SK-N-SH (cell line): Measurements from ENCODE around the gene SCARB1. TPM values are rescaled to one million over a fixed set of nuclear protein-coding genes. Genes with fewer than 3 reads are reported as not detected.
A peak's percentile ranks its signal among the peaks of the same experiment; 100 is the strongest.

Experiments
- CTCF ChIA-PET: fragments of 300-600, 350-600 bp; formaldehyde crosslinking; extraction: SDS; loops from one replicate; lab custom pipeline; 2021; lab: Yijun Ruan, JAX
- POLR2A ChIA-PET: fragments of 350-600 bp; sonication (Branson Sonifier 250); formaldehyde crosslinking; extraction: SDS; loops from one replicate; lab custom pipeline; 2020; ENCODE audit warnings: antibody characterized with exemption, inconsistent platforms; lab: Yijun Ruan, JAX
- DNase-seq: peaks from one replicate; pipeline ENCODE4 v3.0.0; 2012
- H2AFZ ChIP-seq: fragments of 200-600 bp; sonication (generic); 2 replicates; pipeline ENCODE4 v1.8.1; 2016; ENCODE audit warnings: antibody characterized with exemption, mild to moderate bottlenecking, low read depth
- H3F3A ChIP-seq: fragments of 200-600 bp; sonication (generic); replicated peaks from 2 replicates; pipeline ENCODE3; 2016; ENCODE audit warnings: antibody characterized with exemption, mild to moderate bottlenecking; ENCODE audit not compliant: insufficient read depth
- H3K27ac ChIP-seq, 2 experiments: fragments of 200-500 bp in 1 of 2; fragments of 200-600 bp in 1 of 2; sonication (Bioruptor generic) in 1 of 2; sonication (generic), shearing (Covaris generic) in 1 of 2; 2 replicates each; pipeline versions ENCODE4 v1.5.1 to v1.6.1; 2014 to 2016; ENCODE audit warnings: low read depth in 2 of 2, inconsistent platforms in 1 of 2, low read length in 1 of 2, mild to moderate bottlenecking in 1 of 2, mixed read lengths in 1 of 2
- H3K27me3 ChIP-seq: fragments of 200-600 bp; sonication (generic), shearing (Covaris generic); 2 replicates; pipeline ENCODE4 v1.6.1; 2016; ENCODE audit warnings: mixed run types; ENCODE audit not compliant: insufficient read depth
- H3K36me3 ChIP-seq, 2 experiments: fragments of 200-500 bp in 1 of 2; fragments of 200-600 bp in 1 of 2; sonication (Bioruptor generic) in 1 of 2; sonication (generic) in 1 of 2; replicated peaks in 1 of 2; 2 replicates each; pipeline versions ENCODE3 to v1.5.1; 2014 to 2016; ENCODE audit warnings: low read length in 1 of 2, mild to moderate bottlenecking in 1 of 2; ENCODE audit not compliant: insufficient read depth in 2 of 2, control insufficient read depth in 1 of 2
- H3K4me1 ChIP-seq, 2 experiments: fragments of 200-500 bp in 1 of 2; fragments of 200-600 bp in 1 of 2; sonication (Bioruptor generic) in 1 of 2; sonication (generic), shearing (Covaris generic) in 1 of 2; 2 replicates each; pipeline versions ENCODE4 v1.5.1 to v1.6.1; 2014 to 2016; ENCODE audit warnings: low read depth in 1 of 2, low read length in 1 of 2, mixed run types in 1 of 2; ENCODE audit not compliant: insufficient read depth in 2 of 2, control insufficient read depth in 1 of 2
- H3K4me2 ChIP-seq: fragments of 200-600 bp; sonication (generic), shearing (Covaris generic); 2 replicates; pipeline ENCODE4 v1.6.1; 2017; ENCODE audit warnings: mixed run types
- H3K4me3 ChIP-seq, 2 experiments: fragments of 200-500 bp in 1 of 2; fragments of 200-600 bp in 1 of 2; sonication (Bioruptor generic) in 1 of 2; sonication (generic), shearing (Covaris generic) in 1 of 2; 2 replicates each; pipeline versions ENCODE4 v1.5.1 to v1.8.1; 2014 to 2016; ENCODE audit warnings: low read depth in 2 of 2, inconsistent platforms in 1 of 2, low read length in 1 of 2, mild to moderate bottlenecking in 1 of 2, mixed read lengths in 1 of 2, moderate library complexity in 1 of 2
- H3K79me2 ChIP-seq: fragments of 200-600 bp; sonication (generic); 2 replicates; pipeline ENCODE4 v1.8.1; 2017; ENCODE audit warnings: mild to moderate bottlenecking; ENCODE audit not compliant: insufficient read depth
- H3K9ac ChIP-seq: fragments of 200-600 bp; sonication (generic); 2 replicates; pipeline ENCODE4 v1.6.1; 2017; ENCODE audit warnings: mixed run types
- H3K9me2 ChIP-seq: fragments of 200-600 bp; sonication (generic); 2 replicates; pipeline ENCODE4 v1.6.1; 2017; ENCODE audit warnings: mixed run types
- H3K9me3 ChIP-seq: fragments of 200-600 bp; sonication (generic); 2 replicates; pipeline ENCODE4 v1.6.1; 2017; ENCODE audit warnings: mixed run types, mild to moderate bottlenecking, moderate library complexity
- H4K20me1 ChIP-seq: fragments of 200-600 bp; sonication (generic); 2 replicates; pipeline ENCODE4 v1.6.1; 2017; ENCODE audit warnings: mild to moderate bottlenecking, mixed run types; ENCODE audit not compliant: insufficient read depth
- CTCF ChIP-seq: fragments of 200-600 bp; sonication (generic); IDR thresholded peaks from 2 replicates; pipeline ENCODE4 v1.6.1; 2017; ENCODE audit warnings: antibody characterized with exemption, mild to moderate bottlenecking, moderate library complexity
- EP300 ChIP-seq, 2 experiments: IDR thresholded peaks; 2 replicates each; pipeline versions ENCODE4 v1.4.0 to v1.6.1; 2012; ENCODE audit warnings: borderline replicate concordance in 1 of 2, low read depth in 1 of 2, low read length in 1 of 2
- FOXM1 ChIP-seq: IDR thresholded peaks from 2 replicates; pipeline ENCODE4 v1.4.0; 2012; ENCODE audit warnings: low read depth, mild to moderate bottlenecking
- GATA2 ChIP-seq: sonication (generic); formaldehyde crosslinking; IDR thresholded peaks from 2 replicates; pipeline ENCODE4 v1.5.0; 2020; ENCODE audit warnings: mild to moderate bottlenecking, missing genetic modification reagents
- IRF3 ChIP-seq: fragments of 150-350 bp; IDR thresholded peaks from 2 replicates; pipeline ENCODE4 v1.6.1; 2016; ENCODE audit warnings: mild to moderate bottlenecking, low read depth, low read length
- NFIC ChIP-seq: IDR thresholded peaks from 2 replicates; pipeline ENCODE4 v1.4.0; 2012; ENCODE audit warnings: borderline replicate concordance
- POLR2AphosphoS5 ChIP-seq: IDR thresholded peaks from 2 replicates; pipeline ENCODE4 v1.6.1; 2012; ENCODE audit warnings: low read depth, low read length
- RAD21 ChIP-seq: IDR thresholded peaks from 2 replicates; pipeline ENCODE4 v1.6.1; 2012; ENCODE audit warnings: mild to moderate bottlenecking, low read length
- REST ChIP-seq: IDR thresholded peaks from 2 replicates; pipeline ENCODE4 v1.6.1; 2012; ENCODE audit warnings: mild to moderate bottlenecking, low read depth, low read length, moderate library complexity
- RFX5 ChIP-seq: IDR thresholded peaks from 2 replicates; pipeline ENCODE4 v1.6.1; 2012; ENCODE audit warnings: mild to moderate bottlenecking, improper control_type of control experiment, low read length
- SIN3A ChIP-seq: IDR thresholded peaks from 2 replicates; pipeline ENCODE4 v1.6.1; 2012; ENCODE audit warnings: low read depth, mild to moderate bottlenecking, low read length, moderate library complexity, borderline replicate concordance
- SMC3 ChIP-seq: IDR thresholded peaks from 2 replicates; pipeline ENCODE4 v1.6.1; 2012; ENCODE audit warnings: low read depth, low read length, improper control_type of control experiment
- USF1 ChIP-seq: IDR thresholded peaks from 2 replicates; pipeline ENCODE4 v1.4.0; 2012; ENCODE audit warnings: low read depth, borderline replicate concordance
- USF2 ChIP-seq: fragments of 150-350 bp; IDR thresholded peaks from 2 replicates; pipeline ENCODE4 v1.6.1; 2017; ENCODE audit warnings: antibody characterized with exemption, low read length, low read depth, borderline replicate concordance
- YY1 ChIP-seq: IDR thresholded peaks from 2 replicates; pipeline ENCODE4 v1.4.0; 2012; ENCODE audit warnings: low read depth, mild to moderate bottlenecking
- WGBS: methylation state at CpG from one replicate; pipeline ENCODE4 v1.1.6; 2017; ENCODE audit warnings: low lambda C conversion rate; 5-methylcytosine and 5-hydroxymethylcytosine counted together
- polyA plus RNA-seq, 3 experiments: library from polyadenylated mRNA; depleted of rRNA; stranded (reverse); fragments of >200 nt; gene quantifications; 2 replicates each; pipeline ENCODE4 v1.2.3, GENCODE V29; 2012

The SCARB1 gene
- polyA plus RNA-seq, 1 of the 3 experiments (the other 2 are of a cell fraction), result 33.0 TPM

- DNase-seq, result peak; percentile 81
- Histone ChIP-seq H4K20me1 (no peaks in the 10 kb centered on the region), H3K4me3 (no peak overlapping the region), H3F3A (no peaks in the 10 kb centered on the region), H3K79me2 (no peaks in the 10 kb centered on the region), H3K27ac (no peak overlapping the region), H3K9me2 (no peaks in the 10 kb centered on the region), H2AFZ (peak overlapping the region; percentile 35; the same call in 1 of the 2 replicates), H3K9me3 (no peaks in the 10 kb centered on the region), H3K4me1 (peaks cover 0 to 6% of the 10 kb centered on the region in 2 experiments; a peak in 1 of 4 replicates), H3K27me3 (no peaks in the 10 kb centered on the region), H3K4me2 (no peak overlapping the region), H3K36me3 (no peaks in the 10 kb centered on the region), H3K9ac (no peak overlapping the region)
- TF ChIP-seq SMC3 (peak; percentile 68), RFX5 (no peak), RAD21 (peak; percentile 71), CTCF (peak; percentile 68)
- WGBS, result 21% methylated on average over 18 of the region's 18 CpGs
- CTCF ChIA-PET, result interaction anchor here (0.7 to 1.2 kb wide), 3 partner anchors 8 to 126 kb away, joined by 3 read pairs; no protein-coding TSS in a partner anchor
- POLR2A ChIA-PET, result no interaction called here
Measured at GRCh38 chr12:124898200-124898922, 34.7 kb upstream of the SCARB1 start.

GRCh38 chr12:124896461-124896860 is 32.8 kb upstream of the SCARB1 start:
- WGBS, result 90% methylated on average over 5 of the region's 5 CpGs
- H3K4me1 ChIP-seq, result peaks cover 0 to 6% of the 10 kb centered on the region in 2 experiments; a peak in 1 of 4 replicates
- no peaks in the 10 kb centered on the region for H3K79me2 ChIP-seq
- no peak overlapping the region for H3K4me3 ChIP-seq
- POLR2A ChIA-PET, result no interaction called here
- DNase-seq, result no peak
- TF ChIP-seq USF2 (no peak), NFIC (no peak), EP300 (IDR thresholded peaks at IDR 0.05; ENCODE audit: borderline replicate concordance in 1 of 2, low read depth in 1 of 2, low read length in 1 of 2) (no peak), SIN3A (no peak), USF1 (no peak), YY1 (no peak), RAD21 (no peak), FOXM1 (no peak), POLR2AphosphoS5 (no peak), IRF3 (no peak), GATA2 (CRISPR knock-in tag) (no peak), REST (no peak)
- H3K4me2 ChIP-seq, result no peak overlapping the region
- no peaks in the 10 kb centered on the region for H3F3A ChIP-seq
- no peaks in the 10 kb centered on the region for H3K36me3 ChIP-seq
- H3K9me2 ChIP-seq, result no peaks in the 10 kb centered on the region
- H2AFZ ChIP-seq, result no peak overlapping the region
- H3K27me3 ChIP-seq, result no peaks in the 10 kb centered on the region
- no peaks in the 10 kb centered on the region for H4K20me1 ChIP-seq
- H3K9ac ChIP-seq, result no peak overlapping the region
- H3K27ac ChIP-seq, result no peak overlapping the region
- CTCF ChIA-PET, result interaction anchor here (3.5 kb wide), 1 partner anchor 9 kb away, joined by 14 read pairs; no protein-coding TSS in a partner anchor
- no peaks in the 10 kb centered on the region for H3K9me3 ChIP-seq
